ENCODE results near the gene RPS14. TPM values are rescaled to one million over a fixed set of nuclear protein-coding genes. Genes with fewer than 3 reads are reported as not detected.

Gene RPS14
- total and polyA plus RNA-seq, 9 of the 15 experiments (the other 6 are each of a cell fraction or from before 2014, with no cell fraction given), result 1,824 to 5,983 (median 3,017) TPM

DNA sequence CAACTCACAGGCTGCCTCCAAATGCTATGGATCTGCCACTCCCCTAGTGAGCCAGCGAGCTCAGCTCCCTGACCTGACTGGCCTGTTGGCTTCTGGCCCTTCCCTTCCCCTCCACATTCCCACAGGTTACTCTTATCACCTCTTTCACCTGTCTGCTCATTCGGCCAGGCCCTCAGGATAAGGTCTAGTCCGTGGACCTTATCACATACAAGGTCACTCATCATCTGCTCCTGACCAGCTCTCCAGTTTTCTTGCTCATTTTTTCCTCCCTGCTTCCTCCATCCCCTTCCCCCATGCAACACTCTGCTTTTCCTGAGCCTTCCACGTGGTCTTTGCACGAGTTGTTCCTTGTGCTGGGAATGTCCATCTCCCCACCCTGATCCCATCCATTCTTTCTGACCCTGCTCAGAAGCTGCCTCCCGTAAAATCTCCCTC is 32.5 kb upstream of the RPS14 start (continued):
- TF ChIP-seq, protein P1, sequence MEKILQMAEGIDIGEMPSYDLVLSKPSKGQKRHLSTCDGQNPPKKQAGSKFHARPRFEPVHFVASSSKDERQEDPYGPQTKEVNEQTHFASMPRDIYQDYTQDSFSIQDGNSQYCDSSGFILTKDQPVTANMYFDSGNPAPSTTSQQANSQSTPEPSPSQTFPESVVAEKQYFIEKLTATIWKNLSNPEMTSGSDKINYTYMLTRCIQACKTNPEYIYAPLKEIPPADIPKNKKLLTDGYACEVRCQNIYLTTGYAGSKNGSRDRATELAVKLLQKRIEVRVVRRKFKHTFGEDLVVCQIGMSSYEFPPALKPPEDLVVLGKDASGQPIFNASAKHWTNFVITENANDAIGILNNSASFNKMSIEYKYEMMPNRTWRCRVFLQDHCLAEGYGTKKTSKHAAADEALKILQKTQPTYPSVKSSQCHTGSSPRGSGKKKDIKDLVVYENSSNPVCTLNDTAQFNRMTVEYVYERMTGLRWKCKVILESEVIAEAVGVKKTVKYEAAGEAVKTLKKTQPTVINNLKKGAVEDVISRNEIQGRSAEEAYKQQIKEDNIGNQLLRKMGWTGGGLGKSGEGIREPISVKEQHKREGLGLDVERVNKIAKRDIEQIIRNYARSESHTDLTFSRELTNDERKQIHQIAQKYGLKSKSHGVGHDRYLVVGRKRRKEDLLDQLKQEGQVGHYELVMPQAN (IDR thresholded peaks at IDR 0.05; ENCODE audit: borderline replicate concordance), result peak; percentile 82; the same call in 1 of the 2 replicates
- TF ChIP-seq ZNF507 (tag; conservative IDR thresholded peaks at IDR 0.05), result no peak
- peak; percentile 88; the same call in 1 of the 2 replicates for TF ChIP-seq SMARCC2 (IDR thresholded peaks at IDR 0.05; ENCODE audit: low read depth)
- TF ChIP-seq, protein P2, sequence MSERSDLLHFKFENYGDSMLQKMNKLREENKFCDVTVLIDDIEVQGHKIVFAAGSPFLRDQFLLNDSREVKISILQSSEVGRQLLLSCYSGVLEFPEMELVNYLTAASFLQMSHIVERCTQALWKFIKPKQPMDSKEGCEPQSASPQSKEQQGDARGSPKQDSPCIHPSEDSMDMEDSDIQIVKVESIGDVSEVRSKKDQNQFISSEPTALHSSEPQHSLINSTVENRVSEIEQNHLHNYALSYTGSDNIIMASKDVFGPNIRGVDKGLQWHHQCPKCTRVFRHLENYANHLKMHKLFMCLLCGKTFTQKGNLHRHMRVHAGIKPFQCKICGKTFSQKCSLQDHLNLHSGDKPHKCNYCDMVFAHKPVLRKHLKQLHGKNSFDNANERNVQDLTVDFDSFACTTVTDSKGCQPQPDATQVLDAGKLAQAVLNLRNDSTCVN (CRISPR knock-in tag; IDR thresholded peaks at IDR 0.05), result peak; percentile 38; the same call in 1 of the 2 replicates
- TF ChIP-seq PHTF2 (CRISPR knock-in tag; IDR thresholded peaks at IDR 0.05), result no peak
- no peak for TF ChIP-seq POLR2H (tag; IDR thresholded peaks at IDR 0.05; ENCODE audit: low read depth)
- TF ChIP-seq ETS2 (tag; IDR thresholded peaks at IDR 0.05; ENCODE audit: borderline replicate concordance, poor library complexity, severe bottlenecking), result no peak
- TF ChIP-seq SMC3 (conservative IDR thresholded peaks at IDR 0.05; ENCODE audit: insufficient read depth, low read depth, low read length), result no peak
- TF ChIP-seq ZNF778 (CRISPR knock-in tag; IDR thresholded peaks at IDR 0.05), result no peak
- TF ChIP-seq, protein P3, sequence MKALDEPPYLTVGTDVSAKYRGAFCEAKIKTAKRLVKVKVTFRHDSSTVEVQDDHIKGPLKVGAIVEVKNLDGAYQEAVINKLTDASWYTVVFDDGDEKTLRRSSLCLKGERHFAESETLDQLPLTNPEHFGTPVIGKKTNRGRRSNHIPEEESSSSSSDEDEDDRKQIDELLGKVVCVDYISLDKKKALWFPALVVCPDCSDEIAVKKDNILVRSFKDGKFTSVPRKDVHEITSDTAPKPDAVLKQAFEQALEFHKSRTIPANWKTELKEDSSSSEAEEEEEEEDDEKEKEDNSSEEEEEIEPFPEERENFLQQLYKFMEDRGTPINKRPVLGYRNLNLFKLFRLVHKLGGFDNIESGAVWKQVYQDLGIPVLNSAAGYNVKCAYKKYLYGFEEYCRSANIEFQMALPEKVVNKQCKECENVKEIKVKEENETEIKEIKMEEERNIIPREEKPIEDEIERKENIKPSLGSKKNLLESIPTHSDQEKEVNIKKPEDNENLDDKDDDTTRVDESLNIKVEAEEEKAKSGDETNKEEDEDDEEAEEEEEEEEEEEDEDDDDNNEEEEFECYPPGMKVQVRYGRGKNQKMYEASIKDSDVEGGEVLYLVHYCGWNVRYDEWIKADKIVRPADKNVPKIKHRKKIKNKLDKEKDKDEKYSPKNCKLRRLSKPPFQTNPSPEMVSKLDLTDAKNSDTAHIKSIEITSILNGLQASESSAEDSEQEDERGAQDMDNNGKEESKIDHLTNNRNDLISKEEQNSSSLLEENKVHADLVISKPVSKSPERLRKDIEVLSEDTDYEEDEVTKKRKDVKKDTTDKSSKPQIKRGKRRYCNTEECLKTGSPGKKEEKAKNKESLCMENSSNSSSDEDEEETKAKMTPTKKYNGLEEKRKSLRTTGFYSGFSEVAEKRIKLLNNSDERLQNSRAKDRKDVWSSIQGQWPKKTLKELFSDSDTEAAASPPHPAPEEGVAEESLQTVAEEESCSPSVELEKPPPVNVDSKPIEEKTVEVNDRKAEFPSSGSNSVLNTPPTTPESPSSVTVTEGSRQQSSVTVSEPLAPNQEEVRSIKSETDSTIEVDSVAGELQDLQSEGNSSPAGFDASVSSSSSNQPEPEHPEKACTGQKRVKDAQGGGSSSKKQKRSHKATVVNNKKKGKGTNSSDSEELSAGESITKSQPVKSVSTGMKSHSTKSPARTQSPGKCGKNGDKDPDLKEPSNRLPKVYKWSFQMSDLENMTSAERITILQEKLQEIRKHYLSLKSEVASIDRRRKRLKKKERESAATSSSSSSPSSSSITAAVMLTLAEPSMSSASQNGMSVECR (CRISPR knock-in tag; IDR thresholded peaks at IDR 0.05), result no peak
- TF ChIP-seq XRCC5 (IDR thresholded peaks at IDR 0.05; ENCODE audit: low read depth, low read length), result no peak
- TF ChIP-seq ZBTB7A (IDR thresholded peaks at IDR 0.05; ENCODE audit: borderline replicate concordance, control insufficient read depth, low read depth, low read length), result no peak
- peak; percentile 49; the same call in 1 of the 2 replicates for TF ChIP-seq DMBX1 (CRISPR knock-in tag; IDR thresholded peaks at IDR 0.05; ENCODE audit: borderline replicate concordance)
- TF ChIP-seq, protein P4, sequence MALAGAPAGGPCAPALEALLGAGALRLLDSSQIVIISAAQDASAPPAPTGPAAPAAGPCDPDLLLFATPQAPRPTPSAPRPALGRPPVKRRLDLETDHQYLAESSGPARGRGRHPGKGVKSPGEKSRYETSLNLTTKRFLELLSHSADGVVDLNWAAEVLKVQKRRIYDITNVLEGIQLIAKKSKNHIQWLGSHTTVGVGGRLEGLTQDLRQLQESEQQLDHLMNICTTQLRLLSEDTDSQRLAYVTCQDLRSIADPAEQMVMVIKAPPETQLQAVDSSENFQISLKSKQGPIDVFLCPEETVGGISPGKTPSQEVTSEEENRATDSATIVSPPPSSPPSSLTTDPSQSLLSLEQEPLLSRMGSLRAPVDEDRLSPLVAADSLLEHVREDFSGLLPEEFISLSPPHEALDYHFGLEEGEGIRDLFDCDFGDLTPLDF (CRISPR knock-in tag; IDR thresholded peaks at IDR 0.05), result no peak
- no peak for TF ChIP-seq ILK (tag; IDR thresholded peaks at IDR 0.05; ENCODE audit: borderline replicate concordance, low read depth)
- no peak for TF ChIP-seq ETV6 (IDR thresholded peaks at IDR 0.05; ENCODE audit: borderline replicate concordance in 1 of 2, low read depth in 2 of 2, low read length in 1 of 2)
- TF ChIP-seq ETV6 (CRISPR knock-in tag; IDR thresholded peaks at IDR 0.05; ENCODE audit: borderline replicate concordance), result no peak
- TF ChIP-seq GATA2 (CRISPR knock-in tag; IDR thresholded peaks at IDR 0.05), result peak; percentile 65
- no peak for TF ChIP-seq BRD9 (IDR thresholded peaks at IDR 0.05; ENCODE audit: low read depth, partially characterized antibody)
- TF ChIP-seq GABPB1 (CRISPR knock-in tag; IDR thresholded peaks at IDR 0.05), result no peak
